DND-41 (cell line): ENCODE results near the gene ABCB4.

Experiments
- CTCF ChIP-seq: IDR thresholded peaks from 2 replicates; pipeline ENCODE4 v1.5.1; 2012; ENCODE audit warnings: borderline replicate concordance, low read length, moderate library complexity, mild to moderate bottlenecking; ENCODE audit not compliant: poor library complexity, severe bottlenecking; ENCODE audit errors: extremely low read depth
- EZH2 ChIP-seq: IDR thresholded peaks from 3 replicates; pipeline ENCODE4 v1.6.1; 2012; ENCODE audit warnings: borderline replicate concordance, low read depth, mild to moderate bottlenecking, moderate library complexity, low read length, inconsistent platforms; ENCODE audit not compliant: severe bottlenecking

- no peak for TF ChIP-seq CTCF
- no peak for TF ChIP-seq EZH2
Observed at GRCh38 chr7:87494454-87494853, 19.0 kb upstream of the ABCB4 start.
